ENCODE data around the gene DZANK1. TPM values are rescaled to one million over a fixed set of nuclear protein-coding genes. Genes with fewer than 3 reads are reported as not detected.
A peak's percentile ranks its signal among the peaks of the same experiment; 100 is the strongest.
"Not testable (repeated sequence)": the region's sequence is repeated elsewhere in the genome, so short reads cannot be mapped to it uniquely, and the experiment has no call there.

DZANK1 gene
- total RNA-seq, 2 donors from 2014 or later, result 0.92 to 1.1 TPM

DNA sequence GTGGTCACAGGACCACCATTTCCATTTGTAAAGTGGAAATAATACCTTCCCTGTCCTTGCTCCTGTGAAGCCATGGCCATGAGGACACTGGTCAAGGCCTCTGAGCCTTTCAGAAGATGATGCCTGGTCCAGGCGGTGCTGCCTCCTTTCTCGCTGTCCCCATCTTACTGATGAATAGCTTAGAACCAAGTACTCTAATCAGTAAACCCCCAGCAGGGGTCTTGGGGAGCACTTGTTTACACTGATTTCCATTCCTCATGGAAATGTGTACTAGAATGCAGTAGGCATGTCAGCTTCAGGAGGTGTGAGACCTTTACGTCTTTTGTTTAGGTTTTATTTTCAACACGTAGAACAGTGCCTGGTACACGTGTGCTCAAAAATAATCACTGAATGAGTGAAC, 75.1 kb downstream of the DZANK1 start:
- intact Hi-C loops (cut with DNase I), result no loop called here
- no peak for ATAC-seq
- no peak for DNase-seq

DNA sequence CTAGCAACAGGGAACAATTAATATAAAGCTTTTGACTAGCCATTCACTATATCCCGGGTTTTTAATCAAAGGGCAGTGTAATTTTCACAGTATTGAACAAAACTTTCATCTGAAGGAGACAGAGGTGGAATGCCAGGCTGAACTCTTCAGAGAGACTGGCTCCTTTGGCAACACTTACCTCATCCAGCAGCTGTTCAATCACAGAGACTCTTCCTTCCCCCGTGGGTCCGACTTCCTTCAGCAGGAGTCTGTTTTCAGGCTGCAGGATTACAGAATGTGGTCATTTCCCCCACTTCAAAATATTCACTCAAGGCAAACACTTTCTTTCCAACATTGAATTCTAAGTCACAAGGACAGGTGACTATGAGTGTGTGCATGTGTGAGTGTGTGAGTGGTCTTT, 76.6 kb downstream of the DZANK1 start:
- no peak for ATAC-seq
- intact Hi-C loops (cut with DNase I), result no loop called here
- no peak for DNase-seq

DNA sequence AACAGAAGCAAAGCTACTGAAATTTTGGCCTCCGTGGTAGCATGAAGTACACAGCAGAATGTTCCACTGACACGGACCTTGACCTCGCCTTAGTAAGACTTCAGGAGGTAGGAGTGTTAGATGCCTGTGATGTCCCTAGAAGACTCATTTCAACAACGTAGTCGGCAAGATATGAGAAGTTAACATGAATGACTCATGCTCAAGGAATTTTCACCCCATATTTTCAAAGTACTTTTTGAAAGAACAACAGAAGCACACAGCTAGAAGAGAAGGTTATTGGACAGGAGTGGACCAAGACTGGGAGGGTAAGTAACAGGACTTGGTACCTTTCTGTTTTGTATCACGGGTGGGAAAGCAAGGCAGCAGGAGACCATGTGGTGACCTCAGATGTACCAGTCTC, 78.0 kb downstream of the DZANK1 start:
- peak in 1 of 2 donors; percentile 51 for ATAC-seq
- intact Hi-C loops (cut with DNase I), result no loop called here
- DNase-seq, result no peak

DNA sequence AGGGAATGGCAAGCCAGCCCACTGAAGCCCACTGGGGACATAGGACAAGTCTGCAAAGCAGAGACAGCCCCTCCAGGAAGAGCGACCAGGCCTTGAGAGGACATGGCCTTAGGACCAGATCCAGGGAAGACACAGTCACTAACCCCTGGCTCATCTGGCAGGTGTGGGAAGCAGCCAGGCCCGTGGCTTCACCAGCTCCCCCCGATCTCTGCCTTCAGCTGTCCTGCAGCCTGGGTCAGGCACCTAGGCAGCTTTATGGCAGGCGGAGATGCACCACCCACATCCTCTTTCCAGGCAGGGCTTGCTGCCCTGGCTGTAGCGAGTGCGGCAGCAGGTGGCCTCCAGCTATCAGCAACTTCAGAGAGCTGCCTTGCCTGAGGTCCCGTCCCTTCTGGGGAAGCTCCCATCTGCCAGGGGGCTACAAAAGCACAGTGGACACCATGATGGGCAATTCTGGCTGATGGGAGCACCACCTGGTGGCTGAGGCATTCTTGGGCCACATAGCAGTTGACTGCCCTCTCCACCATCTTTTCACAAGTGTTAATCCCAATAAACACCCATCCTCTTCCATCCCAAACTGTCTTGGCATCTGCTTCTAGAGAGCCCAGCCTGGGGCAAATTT, 85.8 kb downstream of the DZANK1 start:
- DNase-seq (no peak), ATAC-seq (no peak)
- intact Hi-C loops (cut with DNase I), result no loop called here

DNA sequence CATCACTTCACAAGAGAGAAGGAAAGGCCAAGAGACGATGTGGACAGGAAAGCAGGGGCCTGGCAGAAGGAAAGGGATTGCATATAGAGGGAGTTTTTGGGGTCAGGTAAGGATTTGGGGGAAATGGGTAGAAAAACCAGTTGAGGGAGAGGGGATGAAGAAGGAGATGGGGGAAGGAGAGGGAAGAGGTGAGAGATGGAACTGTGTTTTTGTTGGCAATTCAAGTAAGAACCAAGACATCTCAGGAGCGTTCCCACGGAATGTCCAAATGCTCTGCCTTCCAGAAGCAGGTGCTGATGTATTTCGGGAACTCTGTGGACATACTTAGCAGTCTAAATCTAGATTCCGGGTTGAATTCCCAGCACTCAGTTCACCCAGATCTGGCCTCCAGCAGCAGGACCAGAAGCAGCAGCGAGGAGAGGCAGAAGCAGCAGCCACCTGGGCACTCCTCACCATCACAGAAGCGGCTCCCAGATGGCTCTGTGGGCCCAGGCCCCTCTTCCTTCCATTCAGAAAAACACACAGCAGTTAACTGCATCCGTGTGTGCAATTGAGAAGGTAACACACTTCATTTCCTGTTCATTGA, 88.8 kb downstream of the DZANK1 start:
- intact Hi-C loops (cut with DNase I), result no loop called here
- ATAC-seq (no peak), DNase-seq (no peak)

DNA sequence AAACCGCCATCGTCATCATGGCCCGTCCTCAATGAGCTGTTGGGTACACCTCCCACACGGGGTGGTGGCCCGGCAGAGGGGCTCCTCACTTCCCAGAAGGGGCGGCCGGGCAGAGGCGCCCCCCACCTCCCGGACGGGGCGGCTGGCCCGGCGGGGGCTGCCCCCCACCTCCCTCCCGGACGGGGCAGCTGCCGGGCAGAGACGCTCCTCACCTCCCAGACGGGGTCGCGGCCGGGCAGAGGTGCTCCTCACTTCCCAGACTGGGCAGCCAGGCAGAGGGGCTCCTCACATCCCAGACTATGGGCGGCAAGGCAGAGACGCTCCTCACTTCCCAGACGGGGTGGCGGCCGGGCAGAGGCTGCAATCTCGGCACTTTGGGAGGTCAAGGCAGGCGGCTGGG, 91.3 kb downstream of the DZANK1 start:
- ATAC-seq; intact Hi-C loops (cut with DNase I): not testable (repeated sequence)

DNA sequence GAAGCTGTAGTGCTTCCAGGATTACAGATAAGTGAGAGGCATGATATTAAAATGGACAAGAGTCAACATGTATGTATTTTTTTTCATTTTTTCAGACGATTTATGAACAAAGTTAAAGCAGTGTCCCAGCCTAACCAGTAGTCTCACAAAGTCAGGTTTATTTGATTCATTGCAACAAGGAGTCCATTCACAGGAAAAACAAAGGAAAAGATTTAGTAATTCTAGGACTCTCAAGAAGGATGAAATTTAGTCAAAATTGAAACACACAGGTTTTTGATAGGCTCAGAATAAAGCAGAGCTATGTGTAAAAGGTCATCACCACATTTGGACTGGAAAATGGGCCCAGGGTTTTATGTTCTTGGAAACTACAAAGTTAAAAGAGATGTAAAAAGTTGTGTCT, 94.5 kb downstream of the DZANK1 start:
- no peak for ATAC-seq
- intact Hi-C loops (cut with DNase I), result no loop called here
- no peak for DNase-seq

More for the DNA sequence above, 91.3 kb downstream of the DZANK1 start:
- not testable (repeated sequence) for DNase-seq

DNA sequence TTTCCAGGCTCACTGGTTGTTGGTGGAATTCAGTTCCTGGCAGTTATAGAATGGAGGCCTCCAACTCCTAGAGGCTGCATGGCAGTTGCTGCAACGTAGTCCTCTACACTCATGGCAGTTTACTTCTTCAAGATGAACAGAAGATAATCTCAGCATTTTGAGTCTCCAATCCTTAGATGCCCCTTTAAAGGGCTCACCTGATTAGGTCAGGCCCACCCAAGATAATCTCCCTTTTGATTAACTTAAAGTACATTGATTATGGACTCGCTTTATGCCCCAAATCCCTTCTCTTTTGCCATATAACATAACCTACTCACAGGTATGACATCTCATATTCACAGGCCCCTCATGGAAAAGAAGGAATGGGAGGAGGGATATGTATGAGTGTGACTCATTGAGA, 102.1 kb downstream of the DZANK1 start:
- intact Hi-C loops (cut with DNase I), result no loop called here
- no peak for ATAC-seq
- DNase-seq, result no peak

DNA sequence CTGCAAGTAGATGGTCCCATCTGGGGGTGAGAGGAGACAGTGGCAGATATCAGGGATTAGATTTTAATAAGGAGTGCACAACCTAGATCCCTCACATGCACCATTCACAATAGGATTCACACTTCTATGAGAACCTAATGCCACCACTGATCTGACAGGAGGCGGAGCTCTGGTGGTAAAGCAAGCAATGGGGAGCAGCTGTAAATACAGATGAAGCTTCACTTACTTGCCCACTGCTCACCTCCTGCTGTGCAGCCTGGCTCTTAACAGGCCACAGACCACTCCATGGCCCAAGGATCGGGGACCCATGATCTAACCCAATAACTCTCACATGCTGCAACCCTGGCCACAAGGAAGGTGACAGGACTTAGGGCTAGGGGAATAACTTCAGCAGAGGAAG, 103.1 kb downstream of the DZANK1 start:
- DNase-seq, result no peak

DNA sequence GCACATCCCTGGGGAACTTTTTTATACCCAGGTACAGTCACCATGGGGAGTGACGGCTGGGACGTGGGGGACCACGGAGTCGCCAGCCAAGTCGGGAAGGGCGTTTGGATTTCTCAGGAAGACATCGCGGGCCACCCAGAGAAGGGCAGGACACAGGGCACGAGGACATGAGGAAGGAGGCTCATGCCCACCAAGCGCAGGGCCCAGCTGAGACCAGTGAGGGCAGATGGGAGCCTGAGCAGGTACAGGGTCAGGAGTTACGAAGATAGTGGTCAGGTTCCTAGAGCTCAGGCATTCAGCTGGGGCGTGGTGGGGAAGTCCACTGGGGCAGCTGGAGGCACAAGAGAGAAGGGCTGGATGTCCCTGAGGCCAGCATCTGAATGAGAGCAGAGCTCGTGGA, 103.9 kb downstream of the DZANK1 start:
- intact Hi-C loops (cut with DNase I), result no loop called here
- DNase-seq (no peak), ATAC-seq (no peak)

More for the DNA sequence above, 103.1 kb downstream of the DZANK1 start:
- intact Hi-C loops (cut with DNase I), result no loop called here
- no peak for ATAC-seq

DNA sequence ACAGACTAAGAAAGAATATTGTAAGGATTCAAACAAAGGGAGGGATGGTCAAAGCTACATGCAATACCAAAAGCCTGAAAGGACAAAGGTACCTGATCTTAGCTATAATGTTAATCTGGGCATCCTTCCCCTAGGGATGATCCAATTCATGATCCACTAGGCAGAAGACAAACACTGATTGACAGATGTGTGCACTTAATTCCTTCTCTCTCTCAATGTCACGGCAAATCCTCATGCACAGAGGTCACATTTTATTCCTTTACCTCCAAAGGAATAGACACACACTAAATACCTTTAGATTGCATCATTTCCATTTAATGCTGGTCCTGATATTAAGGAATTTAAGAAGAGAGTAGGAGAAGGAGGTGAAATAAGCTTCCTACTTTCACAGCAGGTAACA, 105.2 kb downstream of the DZANK1 start:
- ATAC-seq (no peak), DNase-seq (no peak)
- intact Hi-C loops (cut with DNase I), result no loop called here

DNA sequence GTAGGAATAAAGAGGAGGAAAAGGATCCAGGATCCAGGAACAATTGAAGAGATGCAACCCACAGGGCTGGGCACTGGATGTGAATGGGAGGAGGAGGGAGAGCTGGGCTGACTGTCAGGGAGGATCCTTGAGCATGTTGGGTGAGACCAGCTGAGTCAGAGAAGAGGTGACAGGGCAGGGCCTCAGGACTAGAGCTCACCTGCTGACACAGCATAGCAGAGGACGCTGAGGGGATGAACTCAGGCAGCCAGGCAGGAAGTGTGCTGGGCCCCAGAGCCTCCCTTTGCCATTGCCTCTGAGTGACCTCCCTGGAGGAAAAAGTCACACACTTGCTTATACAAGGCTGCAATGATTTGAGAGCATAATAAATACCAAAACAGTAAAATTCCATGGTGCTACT, 106.2 kb downstream of the DZANK1 start:
- DNase-seq, result no peak
- intact Hi-C loops (cut with DNase I), result no loop called here
- no peak for ATAC-seq

DNA sequence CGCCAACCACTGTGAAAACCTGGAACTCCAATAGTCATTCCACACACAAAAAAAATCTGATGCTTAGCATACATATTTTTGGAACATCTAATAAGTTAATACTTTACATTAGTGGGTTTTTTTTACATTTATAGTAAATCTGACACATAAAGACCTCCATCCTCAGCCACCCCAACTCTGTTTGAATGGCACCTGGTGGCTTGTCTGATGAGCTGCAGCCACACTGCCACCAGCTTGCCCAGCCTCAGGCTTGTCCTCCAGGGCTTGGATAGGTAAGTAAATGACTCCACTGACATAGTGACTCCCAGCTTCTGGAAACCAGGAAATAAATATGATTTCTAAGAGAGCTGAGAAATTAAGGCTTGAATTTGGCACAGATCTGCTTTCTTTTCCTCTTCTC, 107.0 kb downstream of the DZANK1 start:
- no peak for ATAC-seq
- intact Hi-C loops (cut with DNase I), result no loop called here

DNA sequence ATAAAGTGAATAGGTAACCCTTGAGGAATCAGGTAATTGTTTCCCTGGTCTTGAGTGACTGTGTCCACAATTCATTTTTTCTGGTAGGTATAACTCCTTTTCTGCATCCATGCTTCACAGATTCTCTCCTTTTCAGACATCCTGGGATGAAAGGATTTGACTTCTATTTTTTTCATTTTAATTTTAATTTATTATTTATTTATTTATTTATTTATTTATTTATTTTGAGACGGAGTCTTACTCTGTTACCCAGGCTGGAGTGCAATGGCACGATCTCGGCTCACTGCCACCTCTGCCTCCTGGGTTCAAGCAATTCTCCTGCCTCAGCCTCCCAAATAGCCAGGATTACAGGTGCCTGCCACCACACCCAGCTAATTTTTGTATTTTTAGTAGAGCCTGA, 117.1 kb downstream of the DZANK1 start:
- intact Hi-C loops (cut with DNase I); DNase-seq; ATAC-seq: not testable (repeated sequence)

More for the DNA sequence above, 107.0 kb downstream of the DZANK1 start:
- DNase-seq, result no peak

Small RNA genes within 50 kb of the gene (microRNA-seq; reads per million reads assigned to microRNA genes)
- 0.20 to 1.1 reads per million in 2 donors for gene MIR3192

Other genes with a start within 250 kb of the DZANK1 start
- 1 to 10 TPM; 6.7 to 7.4 TPM for gene ZNF133, start 178.5 kb downstream of the DZANK1 start, total RNA-seq
- 1 to 10 TPM; 6.1 to 6.5 TPM for gene POLR3F, start 360 bp upstream of the DZANK1 start, total RNA-seq
- gene RBBP9, start 30.2 kb upstream of the DZANK1 start, total RNA-seq, result 1 to 10 TPM; 5.1 to 8.9 TPM
- gene SEC23B, start 40.9 kb upstream of the DZANK1 start, total RNA-seq, result 10 to 100 TPM; 20.7 to 24.3 TPM
- gene SMIM26, start 100.4 kb upstream of the DZANK1 start, total RNA-seq, result 10 to 100 TPM; 79.1 to 84.9 TPM
- 10 to 100 TPM; 12.1 to 18.9 TPM for gene DTD1, start 121.0 kb upstream of the DZANK1 start, total RNA-seq

Measured in left cardiac atrium (tissue), 4 donors.